Effector CD8-positive, alpha-beta T cell (primary cell): ENCODE data around the gene FGFR2.
"Not testable (repeated sequence)": the region's sequence is repeated elsewhere in the genome, so short reads cannot be mapped to it uniquely, and the experiment has no call there.

Experiments used
- DNase-seq: peaks from one replicate; lab custom pipeline; 2025; lab: John Stamatoyannopoulos, UW

The FGFR2 gene

GRCh38 chr10:121590772-121591171, 7.5 kb downstream of the FGFR2 start:
- no peak for DNase-seq

GRCh38 chr10:121589553-121589952, 8.7 kb downstream of the FGFR2 start:
- DNase-seq, result no peak

GRCh38 chr10:121583857-121584256, 14.4 kb downstream of the FGFR2 start:
- DNase-seq, result no peak

GRCh38 chr10:121583258-121583657, 15.0 kb downstream of the FGFR2 start:
- DNase-seq, result no peak

- DNase-seq, result no peak
Observed at GRCh38 chr10:121580276-121581116, 17.7 kb downstream of the FGFR2 start.

- no peak for DNase-seq
Observed at GRCh38 chr10:121579656-121580055, 18.6 kb downstream of the FGFR2 start.

GRCh38 chr10:121578965-121579364, 19.3 kb downstream of the FGFR2 start:
- no peak for DNase-seq

- DNase-seq, result no peak
Observed at GRCh38 chr10:121578298-121578697, 19.9 kb downstream of the FGFR2 start.

GRCh38 chr10:121577568-121577967, 20.7 kb downstream of the FGFR2 start:
- no peak for DNase-seq

GRCh38 chr10:121576139-121576538, 22.1 kb downstream of the FGFR2 start:
- no peak for DNase-seq

GRCh38 chr10:121574519-121575166, 23.6 kb downstream of the FGFR2 start:
- no peak for DNase-seq

- no peak for DNase-seq
Observed at GRCh38 chr10:121573538-121573941, 24.7 kb downstream of the FGFR2 start.

GRCh38 chr10:121572859-121573537, 25.2 kb downstream of the FGFR2 start:
- DNase-seq, result no peak

- DNase-seq, result no peak
Observed at GRCh38 chr10:121570315-121570714, 27.9 kb downstream of the FGFR2 start.

GRCh38 chr10:121568275-121568674, 30.0 kb downstream of the FGFR2 start:
- DNase-seq, result no peak

- no peak for DNase-seq
Observed at GRCh38 chr10:121567569-121567968, 30.7 kb downstream of the FGFR2 start.

GRCh38 chr10:121566755-121567154, 31.5 kb downstream of the FGFR2 start:
- DNase-seq, result no peak

- no peak for DNase-seq
Observed at GRCh38 chr10:121559326-121560026, 38.8 kb downstream of the FGFR2 start.

GRCh38 chr10:121558238-121558637, 40.0 kb downstream of the FGFR2 start:
- DNase-seq, result no peak

GRCh38 chr10:121556918-121557573, 41.2 kb downstream of the FGFR2 start:
- DNase-seq, result no peak

GRCh38 chr10:121556455-121556854, 41.8 kb downstream of the FGFR2 start:
- no peak for DNase-seq

- not testable (repeated sequence) for DNase-seq
Observed at GRCh38 chr10:121554916-121555315, 43.3 kb downstream of the FGFR2 start.
